HEK293 (cell line): Measurements from ENCODE around the gene PYY.

Source experiments
- EGR2 ChIP-seq: fragments of 450-650 bp; formaldehyde crosslinking; IDR thresholded peaks from 2 replicates; pipeline ENCODE4 v1.5.1; 2016; ENCODE audit warnings: low read depth, missing biosample characterization, missing genetic modification characterization
- GLI4 ChIP-seq: fragments of 450-650 bp; formaldehyde crosslinking; IDR thresholded peaks from 2 replicates; pipeline ENCODE4 v1.5.1; 2016; ENCODE audit warnings: missing biosample characterization, missing genetic modification characterization
- HIC1 ChIP-seq: fragments of 450-650 bp; formaldehyde crosslinking; IDR thresholded peaks from 2 replicates; pipeline ENCODE4 v1.5.1; 2016; ENCODE audit warnings: missing biosample characterization, missing genetic modification characterization
- KLF8 ChIP-seq: fragments of 450-650 bp; formaldehyde crosslinking; IDR thresholded peaks from 2 replicates; pipeline ENCODE4 v1.5.1; 2016; ENCODE audit warnings: missing biosample characterization, missing genetic modification characterization
- PRDM2 ChIP-seq: fragments of 450-650 bp; formaldehyde crosslinking; IDR thresholded peaks from 2 replicates; pipeline ENCODE4 v1.5.1; 2016; ENCODE audit warnings: missing biosample characterization, missing genetic modification characterization, borderline replicate concordance
- PRDM4 ChIP-seq: fragments of 450-650 bp; formaldehyde crosslinking; IDR thresholded peaks from 2 replicates; pipeline ENCODE4 v1.5.1; 2017; ENCODE audit warnings: missing biosample characterization, missing genetic modification characterization
- RBAK ChIP-seq: fragments of 450-650 bp; formaldehyde crosslinking; IDR thresholded peaks from 2 replicates; pipeline ENCODE4 v1.5.1; 2016; ENCODE audit warnings: missing biosample characterization, missing genetic modification characterization
- SP2 ChIP-seq: fragments of 450-650 bp; formaldehyde crosslinking; IDR thresholded peaks from 2 replicates; pipeline ENCODE4 v1.5.1; 2016; ENCODE audit warnings: missing biosample characterization, missing genetic modification characterization
- SP3 ChIP-seq: fragments of 450-650 bp; formaldehyde crosslinking; IDR thresholded peaks from 2 replicates; pipeline ENCODE4 v1.5.1; 2016; ENCODE audit warnings: missing biosample characterization, missing genetic modification characterization
- WT1 ChIP-seq: fragments of 450-650 bp; formaldehyde crosslinking; IDR thresholded peaks from 2 replicates; pipeline ENCODE4 v1.5.1; 2016; ENCODE audit warnings: missing biosample characterization, missing genetic modification characterization
- ZBTB26 ChIP-seq: fragments of 450-650 bp; formaldehyde crosslinking; optimal IDR thresholded peaks from 2 replicates; pipeline ENCODE3; 2016; ENCODE audit warnings: missing biosample characterization, mild to moderate bottlenecking, missing genetic modification characterization
- ZBTB48 ChIP-seq: fragments of 450-650 bp; formaldehyde crosslinking; IDR thresholded peaks from 2 replicates; pipeline ENCODE4 v1.5.1; 2016; ENCODE audit warnings: missing biosample characterization, missing genetic modification characterization
- ZBTB7A ChIP-seq: fragments of 450-650 bp; formaldehyde crosslinking; IDR thresholded peaks from 2 replicates; pipeline ENCODE4 v1.5.1; 2016; ENCODE audit warnings: low read depth, missing biosample characterization, missing genetic modification characterization
- ZNF10 ChIP-seq: fragments of 450-650 bp; formaldehyde crosslinking; IDR thresholded peaks from 2 replicates; pipeline ENCODE4 v1.5.1; 2017; ENCODE audit warnings: missing biosample characterization, missing genetic modification characterization
- ZNF2 ChIP-seq: fragments of 450-650 bp; formaldehyde crosslinking; IDR thresholded peaks from 2 replicates; pipeline ENCODE4 v1.5.1; 2016; ENCODE audit warnings: missing biosample characterization, missing genetic modification characterization
- ZNF214 ChIP-seq: fragments of 450-650 bp; formaldehyde crosslinking; IDR thresholded peaks from 2 replicates; pipeline ENCODE4 v1.5.1; 2017; ENCODE audit warnings: missing biosample characterization, mild to moderate bottlenecking, missing genetic modification characterization, borderline replicate concordance
- ZNF354C ChIP-seq: fragments of 450-650 bp; formaldehyde crosslinking; IDR thresholded peaks from 2 replicates; pipeline ENCODE4 v1.5.1; 2016; ENCODE audit warnings: missing biosample characterization, missing genetic modification characterization, low read depth, borderline replicate concordance
- ZNF366 ChIP-seq: fragments of 450-650 bp; formaldehyde crosslinking; conservative IDR thresholded peaks from 2 replicates; pipeline ENCODE4 v1.5.1; 2016; ENCODE audit warnings: missing biosample characterization, missing genetic modification characterization
- ZNF394 ChIP-seq: fragments of 450-650 bp; formaldehyde crosslinking; IDR thresholded peaks from 2 replicates; pipeline ENCODE4 v1.5.1; 2016; ENCODE audit warnings: missing biosample characterization, missing genetic modification characterization, mild to moderate bottlenecking, moderate library complexity, borderline replicate concordance
- ZNF433 ChIP-seq: fragments of 450-650 bp; formaldehyde crosslinking; IDR thresholded peaks from 2 replicates; pipeline ENCODE4 v1.5.1; 2016; ENCODE audit warnings: missing biosample characterization, missing genetic modification characterization, low read depth
- ZNF621 ChIP-seq: fragments of 450-650 bp; formaldehyde crosslinking; IDR thresholded peaks from 2 replicates; pipeline ENCODE4 v1.5.1; 2017; ENCODE audit warnings: missing biosample characterization, missing genetic modification characterization
- ZNF623 ChIP-seq: fragments of 450-650 bp; formaldehyde crosslinking; IDR thresholded peaks from 2 replicates; pipeline ENCODE4 v1.5.1; 2016; ENCODE audit warnings: missing biosample characterization, missing genetic modification characterization
- ZNF670 ChIP-seq: fragments of 450-650 bp; formaldehyde crosslinking; IDR thresholded peaks from 2 replicates; pipeline ENCODE4 v1.5.1; 2016; ENCODE audit warnings: missing biosample characterization, missing genetic modification characterization, low read depth
- ZNF707 ChIP-seq: fragments of 450-650 bp; formaldehyde crosslinking; IDR thresholded peaks from 2 replicates; pipeline ENCODE4 v1.5.1; 2016; ENCODE audit warnings: missing biosample characterization, missing genetic modification characterization
- TF ChIP-seq, protein P1 (sequence below): sonication (generic); formaldehyde crosslinking; IDR thresholded peaks from 2 replicates; pipeline ENCODE4 v1.8.1; 2022; ENCODE audit warnings: mild to moderate bottlenecking, moderate library complexity, missing genetic modification reagents
- TF ChIP-seq, protein P2 (sequence below): fragments of 450-650 bp; formaldehyde crosslinking; IDR thresholded peaks from 2 replicates; pipeline ENCODE4 v1.5.1; 2017; ENCODE audit warnings: missing biosample characterization, missing genetic modification characterization

The PYY gene

DNA sequence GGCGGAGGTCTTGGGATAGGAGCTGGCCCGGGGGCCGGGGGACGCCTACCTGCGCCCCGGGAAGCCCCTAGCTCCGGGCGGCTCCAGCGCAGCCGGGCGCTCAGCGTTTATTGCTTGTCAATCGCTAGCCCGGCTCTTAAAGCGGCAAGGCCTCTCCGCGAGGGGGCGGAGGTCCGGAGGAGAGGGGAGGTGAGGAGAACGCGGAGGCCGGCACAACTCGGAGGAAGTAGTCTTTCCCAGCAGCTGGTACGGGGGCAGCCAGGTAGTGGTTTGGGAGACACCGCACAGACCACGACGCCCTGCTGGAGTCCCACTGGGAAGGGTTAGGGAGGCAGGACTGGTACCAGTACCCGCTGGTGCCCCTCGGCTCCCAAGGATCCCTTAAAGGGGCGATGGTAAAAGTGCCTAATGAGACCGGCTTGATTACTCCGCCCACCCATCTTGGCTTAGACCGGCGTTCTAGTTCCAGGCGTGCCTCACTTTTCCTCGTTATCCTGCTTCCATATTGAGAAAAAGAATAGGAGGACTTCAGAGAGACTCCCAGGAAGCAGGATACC, 46.2 kb downstream of the PYY start, which contains the start of gene MPP2 (continued):
- TF ChIP-seq PRDM2 (tag by site-specific recombination) (no peak), ZNF433 (tag by site-specific recombination) (no peak), ZNF670 (tag by site-specific recombination) (no peak), SP3 (tag by site-specific recombination) (peak; percentile 8; the same call in 1 of the 2 replicates), ZNF354C (tag by site-specific recombination) (no peak), ZNF2 (tag by site-specific recombination) (no peak), GLI4 (tag by site-specific recombination) (no peak), ZNF394 (no peak), SP2 (tag by site-specific recombination) (peak; percentile 67), KLF8 (tag by site-specific recombination) (peak; percentile 58; the same call in 1 of the 2 replicates), ZNF621 (tag by site-specific recombination) (no peak), HIC1 (tag by site-specific recombination) (peak; percentile 95), PRDM4 (tag by site-specific recombination) (no peak), ZBTB7A (no peak), EGR2 (tag by site-specific recombination) (peak; percentile 87), ZNF623 (no peak), RBAK (tag by site-specific recombination) (no peak), ZBTB48 (tag by site-specific recombination) (peak; percentile 96), ZNF214 (no peak), ZNF366 (tag by site-specific recombination) (no peak; the same call in 1 of the 2 replicates), ZBTB26 (tag by site-specific recombination) (peak; percentile 27), WT1 (tag by site-specific recombination) (peak; percentile 33; the same call in 1 of the 2 replicates), ZNF10 (tag by site-specific recombination) (no peak), ZNF707 (tag by site-specific recombination) (no peak)
- TF ChIP-seq, protein P1, sequence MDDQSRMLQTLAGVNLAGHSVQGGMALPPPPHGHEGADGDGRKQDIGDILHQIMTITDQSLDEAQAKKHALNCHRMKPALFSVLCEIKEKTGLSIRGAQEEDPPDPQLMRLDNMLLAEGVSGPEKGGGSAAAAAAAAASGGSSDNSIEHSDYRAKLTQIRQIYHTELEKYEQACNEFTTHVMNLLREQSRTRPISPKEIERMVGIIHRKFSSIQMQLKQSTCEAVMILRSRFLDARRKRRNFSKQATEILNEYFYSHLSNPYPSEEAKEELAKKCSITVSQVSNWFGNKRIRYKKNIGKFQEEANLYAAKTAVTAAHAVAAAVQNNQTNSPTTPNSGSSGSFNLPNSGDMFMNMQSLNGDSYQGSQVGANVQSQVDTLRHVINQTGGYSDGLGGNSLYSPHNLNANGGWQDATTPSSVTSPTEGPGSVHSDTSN (CRISPR knock-in tag): no peak
- TF ChIP-seq, protein P2, sequence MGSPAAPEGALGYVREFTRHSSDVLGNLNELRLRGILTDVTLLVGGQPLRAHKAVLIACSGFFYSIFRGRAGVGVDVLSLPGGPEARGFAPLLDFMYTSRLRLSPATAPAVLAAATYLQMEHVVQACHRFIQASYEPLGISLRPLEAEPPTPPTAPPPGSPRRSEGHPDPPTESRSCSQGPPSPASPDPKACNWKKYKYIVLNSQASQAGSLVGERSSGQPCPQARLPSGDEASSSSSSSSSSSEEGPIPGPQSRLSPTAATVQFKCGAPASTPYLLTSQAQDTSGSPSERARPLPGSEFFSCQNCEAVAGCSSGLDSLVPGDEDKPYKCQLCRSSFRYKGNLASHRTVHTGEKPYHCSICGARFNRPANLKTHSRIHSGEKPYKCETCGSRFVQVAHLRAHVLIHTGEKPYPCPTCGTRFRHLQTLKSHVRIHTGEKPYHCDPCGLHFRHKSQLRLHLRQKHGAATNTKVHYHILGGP (tag by site-specific recombination): no peak
